Endodermal cell (in vitro differentiated cells): ENCODE results near the gene KRTAP2-4. TPM values are rescaled to one million over a fixed set of nuclear protein-coding genes. Genes with fewer than 3 reads are reported as not detected.
"Not testable (repeated sequence)": the region's sequence is repeated elsewhere in the genome, so short reads cannot be mapped to it uniquely, and the experiment has no call there.

Experiments used
- DNase-seq: peaks from one replicate; pipeline ENCODE4 v3.0.0-alpha.2; 2017
- H3K27ac ChIP-seq: 2 replicates; pipeline ENCODE4 v1.5.1; 2013; ENCODE audit warnings: mild to moderate bottlenecking, low read depth, low read length, moderate library complexity
- H3K27me3 ChIP-seq: 2 replicates; pipeline ENCODE4 v1.6.1; 2013; ENCODE audit warnings: mild to moderate bottlenecking, low read length, moderate library complexity; ENCODE audit not compliant: insufficient read depth, control insufficient read depth, poor library complexity, severe bottlenecking
- H3K36me3 ChIP-seq: 2 replicates; pipeline ENCODE4 v1.7.0; 2013; ENCODE audit warnings: mild to moderate bottlenecking, low read length, moderate library complexity; ENCODE audit not compliant: control insufficient read depth, insufficient read depth
- H3K4me1 ChIP-seq: one replicate; pipeline ENCODE4 v1.7.0; 2013; ENCODE audit warnings: low read length; ENCODE audit not compliant: control insufficient read depth, insufficient read depth
- H3K4me3 ChIP-seq: 2 replicates; pipeline ENCODE4 v1.5.1; 2013; ENCODE audit warnings: mild to moderate bottlenecking, low read length, moderate library complexity
- H3K9ac ChIP-seq: 2 replicates; pipeline ENCODE4 v1.6.1; 2013; ENCODE audit warnings: mild to moderate bottlenecking, low read length, moderate library complexity; ENCODE audit not compliant: poor library complexity, severe bottlenecking; ENCODE audit errors: extremely low read depth
- H3K9me3 ChIP-seq: 2 replicates; pipeline ENCODE4 v1.6.1; 2013; ENCODE audit warnings: mild to moderate bottlenecking, low read length, moderate library complexity; ENCODE audit not compliant: control insufficient read depth
- H3K27ac Mint-ChIP-seq: 2 replicates; pipeline ENCODE4 v1.8.0; 2020; ENCODE audit warnings: mixed read lengths
- H3K27me3 Mint-ChIP-seq: 2 replicates; pipeline ENCODE4 v1.8.0; 2021; ENCODE audit warnings: mild to moderate bottlenecking, mixed read lengths; ENCODE audit not compliant: insufficient read depth
- H3K36me3 Mint-ChIP-seq: 2 replicates; pipeline ENCODE4 v1.8.0; 2020; ENCODE audit warnings: low read depth, mixed read lengths
- H3K4me1 Mint-ChIP-seq: 2 replicates; pipeline ENCODE4 v1.8.0; 2020; ENCODE audit warnings: mixed read lengths
- H3K4me3 Mint-ChIP-seq: 2 replicates; pipeline ENCODE4 v1.8.0; 2020; ENCODE audit warnings: mild to moderate bottlenecking, moderate library complexity, mixed read lengths
- H3K9me3 Mint-ChIP-seq: 2 replicates; pipeline ENCODE4 v1.8.0; 2020; ENCODE audit warnings: mild to moderate bottlenecking, mixed read lengths
- CTCF ChIP-seq: fragments of 200-600 bp; sonication (generic); conservative IDR thresholded peaks from 2 replicates; pipeline ENCODE4 v1.5.0; 2021; ENCODE audit warnings: antibody characterized with exemption, mild to moderate bottlenecking
- WGBS, 2 experiments: methylation state at CpG; one replicate each; pipeline versions ENCODE4 v1.1.5 to v1.1.7; 2013; ENCODE audit warnings: missing lambda C conversion rate in 2 of 2, mixed read lengths in 1 of 2; ENCODE audit not compliant: insufficient coverage in 1 of 2, insufficient read length in 1 of 2; 5-methylcytosine and 5-hydroxymethylcytosine counted together
- total RNA-seq, 2 donors: library from RNA; stranded (reverse); fragmentation: NEBNext Ultra II Directional in 1 of 2; extraction: Animal tissue kit (Norgen Biotek cat#: 25700) in 1 of 2; gene quantifications; 2 replicates in 1 of 2; 3 replicates in 1 of 2; pipeline ENCODE4 v1.2.1, GENCODE V29; 2021

KRTAP2-4 gene
- total RNA-seq, 2 donors from 2014 or later, result not detected

GRCh38 chr17:41060052-41060604 lies 5.6 kb downstream of the KRTAP2-4 start, which contains the start of gene KRTAP2-3:
Gene KRTAP2-3, minus strand, starts transcription at chr17:41060114. Its CDS starts 64 bp downstream, at chr17:41060050.
- Histone ChIP-seq H3K36me3 (no peaks in the 10 kb centered on the region), H3K9ac (no peak within 1 kb of the TSS), H3K4me3 (no peak within 1 kb of the TSS), H3K9me3 (peaks cover 7% of the 10 kb centered on the region), H3K4me1 (no peaks in the 10 kb centered on the region), H3K27me3 (no peaks in the 10 kb centered on the region), H3K27ac (no peak within 1 kb of the TSS)
- peaks cover 3% of the 10 kb centered on the region for H3K4me1 Mint-ChIP-seq
- no peak within 1 kb of the TSS for H3K27ac Mint-ChIP-seq
- peaks cover 7% of the 10 kb centered on the region for H3K9me3 Mint-ChIP-seq
- TF ChIP-seq CTCF, result no peak
- WGBS, 2 experiments, result 92% methylated on average over 3 to 6 of the region's 6 CpGs
- H3K4me3 Mint-ChIP-seq, result no peak within 1 kb of the TSS
- no peaks in the 10 kb centered on the region for H3K27me3 Mint-ChIP-seq
- no peak for DNase-seq
- no peaks in the 10 kb centered on the region for H3K36me3 Mint-ChIP-seq

- H3K9me3 Mint-ChIP-seq, H3K4me3 ChIP-seq, H3K4me1 ChIP-seq, H3K4me1 Mint-ChIP-seq, H3K9me3 ChIP-seq, H3K27me3 Mint-ChIP-seq, H3K4me3 Mint-ChIP-seq, H3K36me3 Mint-ChIP-seq, H3K27ac Mint-ChIP-seq, H3K27me3 ChIP-seq, H3K9ac ChIP-seq, H3K36me3 ChIP-seq, H3K27ac ChIP-seq: not testable (repeated sequence)
- 74 to 83% methylated on average over 3 to 9 of the region's 31 CpGs for WGBS, 2 experiments
- peak; percentile 62 for DNase-seq
These were observed 6.2 kb downstream of the KRTAP2-4 start for GRCh38 chr17:41059276-41060051.

- Mint-ChIP-seq H3K27me3 (no peaks in the 10 kb centered on the region), H3K36me3 (no peaks in the 10 kb centered on the region), H3K9me3 (peaks cover 7% of the 10 kb centered on the region), H3K27ac (no peak overlapping the region), H3K4me1 (peaks cover 3% of the 10 kb centered on the region), H3K4me3 (no peak overlapping the region)
- Histone ChIP-seq H3K9me3 (peaks cover 7% of the 10 kb centered on the region), H3K27me3 (no peaks in the 10 kb centered on the region), H3K4me1 (no peaks in the 10 kb centered on the region), H3K4me3 (no peak overlapping the region), H3K9ac (no peak overlapping the region), H3K27ac (no peak overlapping the region), H3K36me3 (no peaks in the 10 kb centered on the region)
- no peak for DNase-seq
- WGBS, 2 experiments, result 93 to 100% methylated on average over 1 to 5 of the region's 5 CpGs
- TF ChIP-seq CTCF, result no peak
These were observed 6.9 kb downstream of the KRTAP2-4 start for GRCh38 chr17:41058741-41059140.
